GM18909 (cell line): ENCODE measurements around the gene AP5Z1.
A peak's percentile ranks its signal among the peaks of the same experiment; 100 is the strongest.

ENCODE experiments used
- ATAC-seq: cut with Tn5 transposase; IDR thresholded peaks from one replicate; pipeline ENCODE4 v1.9.1; 2021; ENCODE audit warnings: mild to moderate bottlenecking; ENCODE audit not compliant: unreplicated experiment, poor library complexity

The AP5Z1 gene

GRCh38 chr7:4817178-4817901 is 41.9 kb downstream of the AP5Z1 start:
- ATAC-seq, result no peak

GRCh38 chr7:4818000-4818794 is 42.8 kb downstream of the AP5Z1 start:
- no peak for ATAC-seq

- ATAC-seq, result no peak
Measured at GRCh38 chr7:4819560-4820404, 44.4 kb downstream of the AP5Z1 start.

GRCh38 chr7:4820405-4820966 is 45.1 kb downstream of the AP5Z1 start:
- ATAC-seq, result no peak

GRCh38 chr7:4820967-4821471 is 45.6 kb downstream of the AP5Z1 start:
- ATAC-seq, result no peak

- no peak for ATAC-seq
Measured at GRCh38 chr7:4822677-4823076, 47.3 kb downstream of the AP5Z1 start.

GRCh38 chr7:4823441-4824119 is 48.2 kb downstream of the AP5Z1 start:
- no peak for ATAC-seq

- no peak for ATAC-seq
Measured at GRCh38 chr7:4824120-4824775, 48.8 kb downstream of the AP5Z1 start.

GRCh38 chr7:4825081-4825480 is 49.7 kb downstream of the AP5Z1 start:
- ATAC-seq, result no peak

GRCh38 chr7:4828720-4829383 is 53.4 kb downstream of the AP5Z1 start:
- ATAC-seq, result no peak

GRCh38 chr7:4830176-4830575 is 54.8 kb downstream of the AP5Z1 start:
- ATAC-seq, result peak; percentile 64

- ATAC-seq, result no peak
Measured at GRCh38 chr7:4831723-4832495, 56.5 kb downstream of the AP5Z1 start.

GRCh38 chr7:4832711-4833110 is 57.3 kb downstream of the AP5Z1 start:
- no peak for ATAC-seq

GRCh38 chr7:4833176-4833575 is 57.8 kb downstream of the AP5Z1 start:
- no peak for ATAC-seq

GRCh38 chr7:4833691-4834600 is 58.5 kb downstream of the AP5Z1 start:
- ATAC-seq, result no peak

- no peak for ATAC-seq
Measured at GRCh38 chr7:4834601-4835397, 59.4 kb downstream of the AP5Z1 start.
